Esophagus squamous epithelium (tissue), 4 donors: ENCODE data around the gene HPSE2.

Experiments used
- CTCF ChIP-seq, 6 experiments: fragments of 450-650 bp in 4 of 6; fragments of 200-600 bp in 2 of 6; sonication (generic) in 2 of 6; IDR thresholded peaks; one replicate each; pipeline ENCODE4 v1.5.1; 2016 to 2019; ENCODE audit warnings: antibody characterized with exemption in 6 of 6, mild to moderate bottlenecking in 4 of 6, moderate library complexity in 4 of 6
- POLR2A ChIP-seq, 4 donors: fragments of 450-650 bp; IDR thresholded peaks; one replicate each; pipeline ENCODE4 v1.6.1; 2017; ENCODE audit warnings: antibody characterized with exemption in 4 of 4, mild to moderate bottlenecking in 4 of 4, moderate library complexity in 3 of 4

GRCh38 chr10:98957801-98958200 is 277.9 kb downstream of the HPSE2 start:
- TF ChIP-seq CTCF (IDR thresholded peaks at IDR 0.05) (no peak), POLR2A (IDR thresholded peaks at IDR 0.05) (no peak)
